ENCODE measurements around the gene DCST1. TPM values are rescaled to one million over a fixed set of nuclear protein-coding genes. Genes with fewer than 3 reads are reported as not detected.

Gene DCST1
- total and polyA plus RNA-seq, 7 donors = 0.12 to 0.34 TPM; not detected in 5

DNA sequence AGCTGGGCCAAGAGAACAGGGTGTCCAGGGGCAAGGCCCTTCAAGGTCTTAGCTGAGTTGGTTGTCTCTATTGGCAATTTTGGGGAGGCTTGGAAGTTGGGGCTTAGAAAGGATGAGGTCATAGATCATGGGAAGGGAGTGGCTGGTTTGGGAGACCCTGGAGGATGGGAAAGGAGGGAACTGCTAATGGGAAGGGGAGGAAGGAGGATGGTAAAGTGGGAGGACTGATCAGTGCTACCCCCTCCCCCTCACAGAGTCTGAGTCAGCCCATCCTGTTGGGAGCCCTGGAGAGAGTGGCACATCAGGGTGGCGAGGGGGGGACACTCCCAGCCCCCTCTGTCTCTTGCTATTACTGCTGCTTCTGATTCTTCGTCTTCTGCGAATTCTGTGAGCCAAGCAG lies 35.0 kb downstream of the DCST1 start:
- intact Hi-C loops (cut with DNase I) = loop anchor here in 1 of 2 donors (10.0 kb wide), 1 partner anchor 404 kb away; no protein-coding TSS in a partner anchor
- peaks cover 0 to under 1% (median 0%) of the 10 kb centered on the region in 3 donors for H3K27me3 ChIP-seq (ENCODE audit: insufficient read depth in 3 of 3, low read length in 2 of 3)
- DNase-seq (no peak), ATAC-seq (no peak)
- no peak overlapping the region for H3K4me3 ChIP-seq
- no peak overlapping the region for H3K27ac ChIP-seq
- peaks cover 12% of the 10 kb centered on the region for H3K4me1 ChIP-seq
- 90 to 94% (median 90%) methylated on average over 3 of the region's 3 CpGs for WGBS, 3 donors
- no peaks in the 10 kb centered on the region for H3K9me3 ChIP-seq
- no peaks in the 10 kb centered on the region for H3K36me3 ChIP-seq (ENCODE audit: insufficient read depth in 1 of 2, low read depth in 1 of 2)
- TF ChIP-seq, protein P1, sequence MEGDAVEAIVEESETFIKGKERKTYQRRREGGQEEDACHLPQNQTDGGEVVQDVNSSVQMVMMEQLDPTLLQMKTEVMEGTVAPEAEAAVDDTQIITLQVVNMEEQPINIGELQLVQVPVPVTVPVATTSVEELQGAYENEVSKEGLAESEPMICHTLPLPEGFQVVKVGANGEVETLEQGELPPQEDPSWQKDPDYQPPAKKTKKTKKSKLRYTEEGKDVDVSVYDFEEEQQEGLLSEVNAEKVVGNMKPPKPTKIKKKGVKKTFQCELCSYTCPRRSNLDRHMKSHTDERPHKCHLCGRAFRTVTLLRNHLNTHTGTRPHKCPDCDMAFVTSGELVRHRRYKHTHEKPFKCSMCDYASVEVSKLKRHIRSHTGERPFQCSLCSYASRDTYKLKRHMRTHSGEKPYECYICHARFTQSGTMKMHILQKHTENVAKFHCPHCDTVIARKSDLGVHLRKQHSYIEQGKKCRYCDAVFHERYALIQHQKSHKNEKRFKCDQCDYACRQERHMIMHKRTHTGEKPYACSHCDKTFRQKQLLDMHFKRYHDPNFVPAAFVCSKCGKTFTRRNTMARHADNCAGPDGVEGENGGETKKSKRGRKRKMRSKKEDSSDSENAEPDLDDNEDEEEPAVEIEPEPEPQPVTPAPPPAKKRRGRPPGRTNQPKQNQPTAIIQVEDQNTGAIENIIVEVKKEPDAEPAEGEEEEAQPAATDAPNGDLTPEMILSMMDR (IDR thresholded peaks at IDR 0.05) = no peak

GRCh38 chr1:155069551-155070157 lies 36.0 kb downstream of the DCST1 start:
- no peaks in the 10 kb centered on the region for H3K36me3 ChIP-seq (ENCODE audit: insufficient read depth in 1 of 2, low read depth in 1 of 2)
- no peaks in the 10 kb centered on the region for H3K9me3 ChIP-seq
- ATAC-seq = no peak
- H3K4me1 ChIP-seq = peaks cover 12% of the 10 kb centered on the region
- WGBS, 3 donors = 52 to 70% (median 65%) methylated on average over 6 to 7 of the region's 7 CpGs
- no peak for DNase-seq
- H3K27ac ChIP-seq = no peak overlapping the region
- peaks cover 0 to 1% (median 0%) of the 10 kb centered on the region in 3 donors for H3K27me3 ChIP-seq (ENCODE audit: insufficient read depth in 3 of 3, low read length in 2 of 3)
- TF ChIP-seq, protein P1 (IDR thresholded peaks at IDR 0.05) = no peak
- H3K4me3 ChIP-seq = no peak overlapping the region
- intact Hi-C loops (cut with DNase I) = loop anchor here in 1 of 2 donors (10.0 kb wide), 1 partner anchor 405 kb away; no protein-coding TSS in a partner anchor

DNA sequence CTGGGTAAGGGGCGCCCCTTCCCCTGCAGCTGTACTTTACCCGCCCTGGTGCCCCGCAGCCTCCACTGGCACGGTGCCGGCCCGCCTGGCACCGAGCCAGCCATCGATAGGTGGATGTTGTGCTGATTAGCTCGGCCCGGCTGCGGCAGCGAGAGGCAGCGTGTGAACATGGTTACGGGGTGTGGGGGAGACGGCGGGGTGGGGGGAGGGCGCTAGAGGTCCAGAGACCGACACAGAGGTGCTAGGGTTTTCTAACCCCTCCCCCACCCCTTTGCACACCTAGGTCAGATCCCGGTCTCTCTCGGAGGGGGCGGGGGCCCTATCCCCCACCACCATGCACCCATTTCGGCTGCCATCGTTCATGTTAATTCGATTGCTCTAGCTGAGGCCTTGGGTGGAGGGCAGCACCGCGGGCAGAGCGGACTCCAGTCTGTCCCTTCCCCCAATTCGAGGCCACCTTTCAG lies 36.6 kb downstream of the DCST1 start:
- Histone ChIP-seq H3K4me3 (peak overlapping the region; percentile 68), H3K36me3 (ENCODE audit: insufficient read depth in 1 of 2, low read depth in 1 of 2) (no peaks in the 10 kb centered on the region), H3K27ac (no peak overlapping the region), H3K27me3 (ENCODE audit: insufficient read depth in 3 of 3, low read length in 2 of 3) (peaks cover 0 to 1% (median 0%) of the 10 kb centered on the region in 3 donors), H3K4me1 (peaks cover 12% of the 10 kb centered on the region), H3K9me3 (no peaks in the 10 kb centered on the region)
- intact Hi-C loops (cut with DNase I) = no loop called here
- DNase-seq (no peak), ATAC-seq (peak in 1 of 4 donors; percentile 10)
- TF ChIP-seq, protein P1 (IDR thresholded peaks at IDR 0.05) = no peak
- 24 to 30% (median 26%) methylated on average over 26 to 28 of the region's 28 CpGs for WGBS, 3 donors

DNA sequence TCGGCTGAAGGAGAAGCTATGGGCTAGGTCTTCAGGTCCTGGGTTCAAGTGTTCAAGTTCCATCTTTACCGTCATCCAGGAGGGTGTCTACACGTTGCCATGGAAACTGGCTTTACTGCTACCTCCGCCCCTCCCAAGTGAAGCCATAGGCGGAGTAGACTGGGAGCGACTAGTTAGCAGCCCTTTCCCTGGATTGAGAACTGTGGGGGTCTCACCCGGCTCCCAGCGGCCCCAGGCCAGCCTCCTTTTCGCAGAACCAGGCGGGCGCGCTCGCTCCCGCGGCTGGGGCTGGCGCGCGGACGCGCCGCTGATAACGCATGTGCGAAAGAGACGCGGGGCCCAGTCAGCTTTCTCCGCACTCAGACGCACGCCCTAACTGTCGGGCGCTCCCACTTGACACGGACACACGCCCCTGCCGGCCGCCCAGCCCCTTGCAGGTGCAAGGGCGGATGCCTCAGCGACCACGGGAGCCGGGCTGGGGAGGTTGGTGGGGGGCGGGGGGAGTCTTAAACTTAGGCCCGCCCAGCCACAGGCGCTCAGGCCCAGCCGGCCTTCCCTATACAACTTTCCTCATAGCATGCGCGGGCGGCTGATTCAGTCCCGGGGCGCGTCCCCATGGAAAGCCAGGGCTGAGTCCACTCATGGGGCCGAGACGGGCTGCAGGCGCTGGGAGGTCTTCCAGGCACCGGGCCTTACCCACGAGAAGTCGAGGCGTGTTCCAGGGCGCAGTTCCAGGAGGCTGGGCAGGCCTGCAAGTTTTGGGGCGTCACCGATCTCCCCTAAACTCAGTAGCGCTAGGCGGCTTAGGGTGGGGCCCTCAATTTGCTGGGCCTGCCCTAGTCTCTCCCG lies 37.3 kb downstream of the DCST1 start:
- Histone ChIP-seq H3K9me3 (no peaks in the 10 kb centered on the region), H3K4me1 (peaks cover 12% of the 10 kb centered on the region), H3K27ac (peak overlapping the region; percentile 61), H3K27me3 (ENCODE audit: insufficient read depth in 3 of 3, low read length in 2 of 3) (peaks cover 0 to 1% (median 0%) of the 10 kb centered on the region in 3 donors), H3K36me3 (ENCODE audit: insufficient read depth in 1 of 2, low read depth in 1 of 2) (no peaks in the 10 kb centered on the region), H3K4me3 (peak overlapping the region; percentile 68)
- DNase-seq (peak; percentile 80 to 92), ATAC-seq (peak; percentile 89 to 97 (median 93))
- intact Hi-C loops (cut with DNase I) = no loop called here
- TF ChIP-seq, protein P1 (IDR thresholded peaks at IDR 0.05) = peak; percentile 46
- 7 to 8% (median 8%) methylated on average over 60 to 61 of the region's 61 CpGs for WGBS, 3 donors

Data from psoas muscle (tissue), 8 donors.